C4-2B (cell line): ENCODE data around the gene PTBP2.

Experiments used
- H3K27ac ChIP-seq: fragments of 450-650 bp; 2 replicates; pipeline ENCODE4 v1.5.1; 2017
- ZFX ChIP-seq: fragments of 450-650 bp; IDR thresholded peaks from 2 replicates; pipeline ENCODE4 v1.6.1; 2017
- TF ChIP-seq, protein P1 (sequence below): fragments of 450-650 bp; conservative IDR thresholded peaks from 2 replicates; pipeline ENCODE4 v1.5.1; 2017; ENCODE audit warnings: mild to moderate bottlenecking

The PTBP2 gene

DNA sequence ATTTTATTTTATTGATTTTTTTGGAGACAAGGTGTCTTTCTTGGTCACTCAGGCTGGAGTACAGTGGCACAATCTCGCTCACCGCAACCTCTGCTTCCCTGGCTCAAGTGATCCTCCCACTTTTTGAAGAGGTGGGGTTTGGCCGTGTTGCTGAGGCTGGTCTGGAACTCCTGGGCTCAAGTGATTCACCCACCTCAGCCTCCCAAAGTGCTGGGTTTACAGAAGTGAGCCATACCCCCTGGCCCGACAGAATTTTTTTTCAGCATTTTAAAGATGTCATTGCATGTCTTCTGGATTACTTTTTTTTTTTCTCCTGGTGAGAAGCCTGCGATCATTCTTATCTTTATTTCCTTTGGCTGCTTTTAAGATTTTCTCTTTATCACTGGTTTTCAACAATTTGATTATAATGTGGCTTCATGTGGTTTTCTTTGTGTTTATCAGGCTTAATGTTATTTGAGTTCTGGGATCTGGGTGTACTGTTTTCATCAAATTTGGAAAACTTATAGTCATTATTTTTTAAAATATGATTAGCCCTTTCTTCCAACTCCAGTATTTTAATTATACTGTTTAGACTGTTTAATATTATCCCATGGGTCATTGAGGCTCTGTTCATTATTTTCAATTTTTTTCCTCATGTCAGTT is 23.1 kb upstream of the PTBP2 start:
- TF ChIP-seq, protein P1, sequence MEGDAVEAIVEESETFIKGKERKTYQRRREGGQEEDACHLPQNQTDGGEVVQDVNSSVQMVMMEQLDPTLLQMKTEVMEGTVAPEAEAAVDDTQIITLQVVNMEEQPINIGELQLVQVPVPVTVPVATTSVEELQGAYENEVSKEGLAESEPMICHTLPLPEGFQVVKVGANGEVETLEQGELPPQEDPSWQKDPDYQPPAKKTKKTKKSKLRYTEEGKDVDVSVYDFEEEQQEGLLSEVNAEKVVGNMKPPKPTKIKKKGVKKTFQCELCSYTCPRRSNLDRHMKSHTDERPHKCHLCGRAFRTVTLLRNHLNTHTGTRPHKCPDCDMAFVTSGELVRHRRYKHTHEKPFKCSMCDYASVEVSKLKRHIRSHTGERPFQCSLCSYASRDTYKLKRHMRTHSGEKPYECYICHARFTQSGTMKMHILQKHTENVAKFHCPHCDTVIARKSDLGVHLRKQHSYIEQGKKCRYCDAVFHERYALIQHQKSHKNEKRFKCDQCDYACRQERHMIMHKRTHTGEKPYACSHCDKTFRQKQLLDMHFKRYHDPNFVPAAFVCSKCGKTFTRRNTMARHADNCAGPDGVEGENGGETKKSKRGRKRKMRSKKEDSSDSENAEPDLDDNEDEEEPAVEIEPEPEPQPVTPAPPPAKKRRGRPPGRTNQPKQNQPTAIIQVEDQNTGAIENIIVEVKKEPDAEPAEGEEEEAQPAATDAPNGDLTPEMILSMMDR, result no peak
- no peak for TF ChIP-seq ZFX
- no peak overlapping the region for H3K27ac ChIP-seq

DNA sequence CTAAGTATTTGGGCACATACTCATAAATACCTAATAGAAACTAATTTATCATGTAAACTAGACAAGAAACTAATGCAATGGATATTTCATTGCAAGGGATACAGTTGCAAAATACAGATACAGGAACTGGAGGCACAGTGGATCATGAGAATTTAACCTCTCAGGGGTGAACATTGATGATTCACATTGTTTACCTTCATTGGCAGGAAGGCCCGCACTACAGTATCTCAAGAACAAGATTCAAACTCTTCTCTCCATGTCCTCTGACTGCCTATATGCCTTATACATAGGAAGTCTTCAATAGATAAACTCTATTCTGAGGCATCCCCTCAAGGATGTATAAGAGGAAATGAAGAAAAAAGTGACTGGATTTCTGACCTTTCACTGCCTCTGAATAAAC is 18.4 kb upstream of the PTBP2 start:
- TF ChIP-seq, protein P1, result no peak
- no peak for TF ChIP-seq ZFX
- H3K27ac ChIP-seq, result no peak overlapping the region

DNA sequence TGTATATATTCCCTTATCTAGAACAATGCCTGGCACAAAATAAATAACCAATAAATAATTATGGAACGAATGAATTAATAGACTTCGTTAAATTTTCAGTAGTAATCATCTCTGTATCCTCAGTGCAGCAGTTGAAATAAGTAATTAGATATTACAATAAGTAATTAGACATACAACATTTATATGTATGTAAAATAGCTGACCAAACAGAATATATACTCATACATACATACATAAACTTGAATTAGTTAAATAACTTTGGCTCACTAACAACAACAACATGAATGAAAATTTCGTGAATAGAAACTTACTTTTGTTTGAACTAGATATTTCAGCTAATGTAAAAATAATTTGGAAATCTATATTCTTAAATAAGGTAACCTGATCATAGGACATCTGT is 14.6 kb upstream of the PTBP2 start:
- TF ChIP-seq, protein P1, result no peak
- TF ChIP-seq ZFX, result no peak
- H3K27ac ChIP-seq, result no peak overlapping the region

DNA sequence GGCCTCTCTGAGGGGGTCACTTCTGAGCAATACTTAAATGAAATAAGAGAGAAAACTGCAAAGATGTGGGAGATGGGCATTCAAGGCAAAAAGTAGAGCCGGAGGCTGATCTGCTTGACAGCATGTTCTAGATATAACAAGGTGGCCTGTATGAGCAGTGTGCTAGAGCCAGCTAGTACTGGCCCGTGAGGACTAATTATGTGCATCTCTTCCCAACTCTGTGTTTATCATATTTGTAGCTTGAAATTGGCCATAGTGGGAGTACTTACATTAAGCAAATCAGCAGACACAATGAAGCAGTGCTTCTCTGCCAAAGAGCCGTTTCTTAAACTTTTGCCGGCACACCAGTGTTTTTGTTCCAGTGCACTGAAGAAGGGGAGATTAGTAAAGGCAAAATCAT is 13.1 kb upstream of the PTBP2 start:
- no peak for TF ChIP-seq ZFX
- TF ChIP-seq, protein P1, result no peak
- no peak overlapping the region for H3K27ac ChIP-seq

DNA sequence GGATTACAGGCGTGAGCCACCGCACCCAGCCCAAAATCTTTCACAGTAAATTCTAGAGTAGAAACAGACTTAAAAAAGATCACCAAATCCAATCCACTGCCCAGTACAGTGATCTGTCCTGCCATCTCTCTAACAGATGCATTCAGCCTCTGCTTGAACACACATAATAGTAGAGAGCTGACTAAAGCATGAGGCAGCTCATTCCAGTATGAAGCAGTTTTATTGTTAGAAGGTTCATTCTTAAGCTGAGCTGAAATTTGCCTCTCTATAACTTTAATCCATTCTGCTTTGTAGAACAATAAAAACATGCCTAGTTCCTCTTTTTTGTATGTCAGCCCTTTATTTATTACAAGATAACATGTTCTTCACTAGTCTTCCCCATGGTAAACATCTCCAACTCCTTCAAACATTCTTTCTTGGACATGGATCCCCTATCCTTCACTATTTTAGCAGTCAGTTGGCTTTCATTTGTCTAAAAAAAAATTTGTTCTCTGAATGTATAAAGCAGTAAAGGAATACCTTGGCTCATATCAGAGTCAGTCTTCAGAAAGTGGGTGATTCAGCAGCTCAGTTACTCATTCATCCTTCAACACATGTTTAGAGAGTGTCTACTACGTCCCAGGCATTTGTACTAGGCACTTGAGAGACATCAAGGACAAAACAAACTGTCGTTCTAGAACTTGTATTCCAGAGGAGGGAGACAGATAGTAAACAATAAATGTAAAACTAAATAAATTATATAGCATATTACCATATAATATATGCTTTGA is 10.7 kb upstream of the PTBP2 start:
- no peak overlapping the region for H3K27ac ChIP-seq
- TF ChIP-seq, protein P1, result no peak
- TF ChIP-seq ZFX, result no peak

DNA sequence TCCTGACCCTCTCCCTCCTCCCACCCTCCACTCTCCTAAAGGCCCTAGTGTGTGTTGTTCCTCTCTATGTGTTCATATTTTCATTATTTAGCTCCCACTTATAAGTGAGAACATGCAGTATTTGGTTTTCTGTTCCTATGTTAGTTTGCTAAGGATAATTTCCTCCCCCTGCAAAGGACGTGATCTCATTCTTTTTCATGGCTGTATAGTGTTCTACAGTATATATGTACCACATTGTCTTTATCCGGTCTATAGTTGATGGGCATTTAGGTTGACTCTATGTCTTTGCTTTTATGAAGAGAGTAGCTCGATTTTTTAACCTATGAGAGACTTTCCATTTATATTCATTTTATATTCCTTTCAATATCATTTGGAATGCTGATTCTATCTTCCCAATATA is 7.9 kb upstream of the PTBP2 start:
- TF ChIP-seq, protein P1, result no peak
- TF ChIP-seq ZFX, result no peak
- no peak overlapping the region for H3K27ac ChIP-seq

DNA sequence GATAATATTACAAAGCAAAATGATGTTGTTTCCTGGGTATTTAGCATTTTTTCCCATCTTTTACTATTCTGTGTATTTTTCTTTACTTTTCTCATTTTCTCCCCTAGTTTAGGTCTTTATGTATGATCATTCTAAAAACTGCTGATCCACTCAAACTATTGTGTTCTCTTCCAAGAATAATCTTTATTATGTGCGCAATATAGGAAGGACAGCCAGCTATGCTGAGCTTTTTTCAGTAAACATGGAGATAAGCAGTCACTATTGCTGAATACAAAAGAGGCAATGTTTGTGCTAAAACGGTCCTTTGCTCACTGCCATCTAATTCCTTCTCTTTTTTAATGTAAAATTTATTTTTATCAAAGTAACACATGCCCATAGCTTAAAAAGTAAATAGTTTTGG is 6.7 kb upstream of the PTBP2 start:
- no peak overlapping the region for H3K27ac ChIP-seq

More for the DNA sequence above, 6.7 kb upstream of the PTBP2 start:
- TF ChIP-seq, protein P1, result no peak
- no peak for TF ChIP-seq ZFX
